Esophagus squamous epithelium (tissue), 5 donors: ENCODE results near the gene CTH. TPM values are rescaled to one million over a fixed set of nuclear protein-coding genes. Genes with fewer than 3 reads are reported as not detected.
"Not testable (repeated sequence)": the region's sequence is repeated elsewhere in the genome, so short reads cannot be mapped to it uniquely, and the experiment has no call there.

Experiments
- DNase-seq: peaks from one replicate; lab custom pipeline; 2025; lab: John Stamatoyannopoulos, UW
- H3K27ac ChIP-seq, 4 donors: fragments of 200-600 bp; sonication (generic); one replicate each; pipeline ENCODE4 v1.5.1; 2016 to 2019; ENCODE audit warnings: mild to moderate bottlenecking in 1 of 4
- H3K27me3 ChIP-seq, 4 donors: fragments of 200-600 bp; sonication (generic); 1 replicate in 3 of 4; 2 replicates in 1 of 4; pipeline versions ENCODE4 v1.5.1 to v1.6.0; 2017 to 2021; ENCODE audit warnings: antibody characterized with exemption in 1 of 4
- H3K36me3 ChIP-seq, 3 donors: fragments of 200-600 bp; sonication (generic); one replicate each; pipeline ENCODE4 v1.5.1; 2016 to 2019
- H3K4me1 ChIP-seq, 3 donors: fragments of 200-600 bp; sonication (generic); one replicate each; pipeline ENCODE4 v1.5.1; 2017 to 2019
- H3K4me3 ChIP-seq, 4 donors: fragments of 200-600 bp; sonication (generic); 1 replicate in 3 of 4; 2 replicates in 1 of 4; pipeline ENCODE4 v1.5.1; 2016 to 2019; ENCODE audit warnings: mild to moderate bottlenecking in 2 of 4, moderate library complexity in 1 of 4
- H3K9me3 ChIP-seq, 3 donors: fragments of 200-600 bp; sonication (generic); one replicate each; pipeline ENCODE4 v1.5.1; 2016 to 2019
- POLR2A ChIP-seq, 4 donors: fragments of 450-650 bp; IDR thresholded peaks; one replicate each; pipeline ENCODE4 v1.6.1; 2017; ENCODE audit warnings: antibody characterized with exemption in 4 of 4, mild to moderate bottlenecking in 4 of 4, moderate library complexity in 3 of 4
- WGBS, 2 donors: methylation state at CpG; one replicate each; pipeline ENCODE4 v1.1.5; 2018; 5-methylcytosine and 5-hydroxymethylcytosine counted together
- intact Hi-C: fragments of 100-400 bp; cut with DNase I; formaldehyde crosslinking; loops from one replicate; pipeline ENCODE4 v1.15.0; 2022
- total RNA-seq, 4 donors: library from RNA; depleted of rRNA; stranded (reverse); fragments of >200 nt; gene quantifications; one replicate each; pipeline ENCODE4 v1.1.0, GENCODE V29; 2016
- TF ChIP-seq, protein P1 (sequence below), 6 experiments: fragments of 450-650 bp in 4 of 6; fragments of 200-600 bp in 2 of 6; sonication (generic) in 2 of 6; IDR thresholded peaks; one replicate each; pipeline ENCODE4 v1.5.1; 2016 to 2019; ENCODE audit warnings: antibody characterized with exemption in 6 of 6, mild to moderate bottlenecking in 4 of 6, moderate library complexity in 4 of 6
- donor health status: DM: yes; HTN: yes; CAD: no.

The CTH gene
- total RNA-seq, 4 donors from 2014 or later, result 0.41 to 3.2 (median 1.1) TPM

GRCh38 chr1:70409136-70409535 is 1.9 kb upstream of the CTH start:
- Histone ChIP-seq H3K36me3 (no peaks in the 10 kb centered on the region), H3K9me3 (no peaks in the 10 kb centered on the region), H3K27me3 (no peaks in the 10 kb centered on the region), H3K4me3 (no peak overlapping the region), H3K4me1 (peaks cover 0 to 25% (median 13%) of the 10 kb centered on the region in 3 donors), H3K27ac (no peak overlapping the region)
- TF ChIP-seq POLR2A (IDR thresholded peaks at IDR 0.05), result no peak
- intact Hi-C loops, result no loop called here
- DNase-seq, result no peak
- 84 to 92% methylated on average over 2 of the region's 2 CpGs for WGBS, 2 donors

GRCh38 chr1:70411360-70411844 is 334 bp downstream of the CTH start:
- 0 to 2% methylated on average over 16 to 17 of the region's 17 CpGs for WGBS, 2 donors
- no peak for DNase-seq
- Histone ChIP-seq H3K9me3 (no peaks in the 10 kb centered on the region), H3K4me3 (peak overlapping the region; percentile 46 to 88 (median 66)), H3K4me1 (peaks cover 0 to 25% (median 13%) of the 10 kb centered on the region in 3 donors), H3K27ac (peak overlapping the region; percentile 88 to 98 (median 93)), H3K36me3 (no peaks in the 10 kb centered on the region), H3K27me3 (no peaks in the 10 kb centered on the region)
- TF ChIP-seq, protein P1, sequence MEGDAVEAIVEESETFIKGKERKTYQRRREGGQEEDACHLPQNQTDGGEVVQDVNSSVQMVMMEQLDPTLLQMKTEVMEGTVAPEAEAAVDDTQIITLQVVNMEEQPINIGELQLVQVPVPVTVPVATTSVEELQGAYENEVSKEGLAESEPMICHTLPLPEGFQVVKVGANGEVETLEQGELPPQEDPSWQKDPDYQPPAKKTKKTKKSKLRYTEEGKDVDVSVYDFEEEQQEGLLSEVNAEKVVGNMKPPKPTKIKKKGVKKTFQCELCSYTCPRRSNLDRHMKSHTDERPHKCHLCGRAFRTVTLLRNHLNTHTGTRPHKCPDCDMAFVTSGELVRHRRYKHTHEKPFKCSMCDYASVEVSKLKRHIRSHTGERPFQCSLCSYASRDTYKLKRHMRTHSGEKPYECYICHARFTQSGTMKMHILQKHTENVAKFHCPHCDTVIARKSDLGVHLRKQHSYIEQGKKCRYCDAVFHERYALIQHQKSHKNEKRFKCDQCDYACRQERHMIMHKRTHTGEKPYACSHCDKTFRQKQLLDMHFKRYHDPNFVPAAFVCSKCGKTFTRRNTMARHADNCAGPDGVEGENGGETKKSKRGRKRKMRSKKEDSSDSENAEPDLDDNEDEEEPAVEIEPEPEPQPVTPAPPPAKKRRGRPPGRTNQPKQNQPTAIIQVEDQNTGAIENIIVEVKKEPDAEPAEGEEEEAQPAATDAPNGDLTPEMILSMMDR (IDR thresholded peaks at IDR 0.05), result no peak
- peak in 1 of 4 donors; percentile 6 for TF ChIP-seq POLR2A (IDR thresholded peaks at IDR 0.05)
- intact Hi-C loops, result loop anchor here (10.0 kb wide), 1 partner anchor 57 kb away; the partner anchor contains the start of gene ANKRD13C

- 62 to 66% methylated on average over 4 of the region's 4 CpGs for WGBS, 2 donors
- intact Hi-C loops, result loop anchor here (10.0 kb wide), 1 partner anchor 61 kb away; the partner anchor contains the start of gene ANKRD13C
Measured at GRCh38 chr1:70415882-70416281, 4.8 kb downstream of the CTH start.

DNA sequence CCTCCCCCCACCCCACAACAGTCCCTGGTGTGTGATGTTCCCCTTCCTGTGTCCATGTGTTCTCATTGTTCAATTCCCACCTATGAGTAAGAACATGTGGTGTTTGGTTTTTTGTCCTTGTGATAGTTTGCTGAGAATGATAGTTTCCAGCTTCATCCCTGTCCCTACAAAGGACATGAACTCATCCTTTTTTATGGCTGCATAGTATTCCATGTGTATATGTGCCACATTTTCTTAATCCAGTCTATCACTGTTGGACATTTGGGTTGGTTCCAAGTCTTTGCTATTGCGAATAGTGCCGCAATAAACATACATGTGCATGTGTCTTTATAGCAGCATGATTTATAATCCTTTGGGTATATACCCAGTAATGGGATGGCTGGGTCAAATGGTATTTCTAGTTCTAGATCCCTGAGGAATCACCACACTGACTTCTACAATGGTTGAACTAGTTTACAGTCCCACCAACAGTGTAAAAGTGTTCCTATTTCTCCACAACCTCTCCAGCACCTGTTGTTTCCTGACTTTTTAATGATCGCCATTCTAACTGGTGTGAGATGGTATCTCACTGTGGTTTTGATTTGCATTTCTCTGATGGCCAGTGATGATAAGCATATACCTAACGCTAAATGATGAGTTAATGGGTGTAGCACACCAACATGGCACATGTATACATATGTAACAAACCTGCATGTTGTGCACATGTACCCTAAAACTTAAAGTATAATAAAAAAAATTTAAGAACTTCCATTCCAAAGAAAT is 8.1 kb downstream of the CTH start:
- H3K4me3 ChIP-seq, H3K4me1 ChIP-seq, H3K27ac ChIP-seq, H3K27me3 ChIP-seq, DNase-seq, H3K9me3 ChIP-seq: not testable (repeated sequence)
- peaks cover 0 to 20% (median 0%) of the 10 kb centered on the region in 3 donors for H3K36me3 ChIP-seq
- intact Hi-C loops, result loop anchor here (10.0 kb wide), 1 partner anchor 64 kb away; the partner anchor contains the start of gene ANKRD13C
- WGBS, 2 donors, result 94 to 96% methylated on average over 4 of the region's 4 CpGs

More at GRCh38 chr1:70415882-70416281, 4.8 kb downstream of the CTH start:
- no peak for TF ChIP-seq POLR2A (IDR thresholded peaks at IDR 0.05)
- TF ChIP-seq, protein P1 (IDR thresholded peaks at IDR 0.05), result no peak
- DNase-seq, result no peak
- Histone ChIP-seq H3K27me3 (no peaks in the 10 kb centered on the region), H3K36me3 (peaks cover 0 to 12% (median 0%) of the 10 kb centered on the region in 3 donors), H3K27ac (no peak overlapping the region), H3K4me1 (peaks cover 0 to 18% (median 7%) of the 10 kb centered on the region in 3 donors), H3K4me3 (no peak overlapping the region), H3K9me3 (no peaks in the 10 kb centered on the region)

DNA sequence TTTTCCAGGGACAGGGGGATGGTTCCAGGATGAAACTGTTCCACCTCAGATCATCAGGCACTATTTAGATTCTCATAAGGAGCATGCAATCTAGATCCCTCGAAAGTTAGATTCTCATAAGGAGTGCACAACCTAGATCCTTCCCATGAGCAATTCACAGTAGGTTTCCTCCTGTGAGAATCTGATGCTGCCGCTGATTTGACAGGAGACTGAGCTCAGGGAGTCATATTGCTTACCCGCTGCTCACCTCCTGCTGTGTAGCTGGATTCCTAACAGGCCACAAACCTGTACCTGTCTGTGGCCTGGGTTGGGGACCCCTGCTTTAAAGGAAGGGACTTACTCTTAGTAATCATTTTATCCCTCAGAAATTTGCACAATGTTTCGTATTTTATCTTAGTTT is 9.3 kb downstream of the CTH start:
- Histone ChIP-seq H3K4me3 (no peak overlapping the region), H3K4me1 (no peaks in the 10 kb centered on the region), H3K27ac (no peak overlapping the region), H3K27me3 (no peaks in the 10 kb centered on the region), H3K9me3 (no peaks in the 10 kb centered on the region), H3K36me3 (peaks cover 0 to 22% (median 0%) of the 10 kb centered on the region in 3 donors)
- DNase-seq, result no peak
- intact Hi-C loops, result no loop called here
- TF ChIP-seq, protein P1 (IDR thresholded peaks at IDR 0.05), result no peak
- no peak for TF ChIP-seq POLR2A (IDR thresholded peaks at IDR 0.05)
- 64 to 95% methylated on average over 4 of the region's 4 CpGs for WGBS, 2 donors
